ENCODE measurements around the gene PDS5A. TPM values are rescaled to one million over a fixed set of nuclear protein-coding genes. Genes with fewer than 3 reads are reported as not detected.
A peak's percentile ranks its signal among the peaks of the same experiment; 100 is the strongest.

PDS5A gene
- total RNA-seq, 1 experiment from 2014 or later = 78.8 TPM

- POLR2A ChIA-PET = no interaction called here
- BruUV-seq (replicated peaks) = no TSS peak
- no peaks in the 10 kb centered on the region for H3K27me3 Mint-ChIP-seq (ENCODE audit: insufficient read depth, unreplicated experiment)
- H3K36me3 ChIP-seq (ENCODE audit: control insufficient read depth, insufficient read depth, low read length) = no peaks in the 10 kb centered on the region; the same call in 1 of the 2 replicates
- CTCF ChIA-PET = no interaction called here
- no peak for DNase-seq
- H3K27ac Mint-ChIP-seq (ENCODE audit: unreplicated experiment) = no peak overlapping the region
- H3K9me3 Mint-ChIP-seq (ENCODE audit: unreplicated experiment) = peaks cover 3% of the 10 kb centered on the region
- no peak for TF ChIP-seq CTCF (IDR thresholded peaks at IDR 0.05; ENCODE audit: insufficient read depth in 1 of 2, low read depth in 1 of 2, low read length in 1 of 2, severe bottlenecking in 1 of 2, unreplicated experiment in 1 of 2)
- H3K27me3 ChIP-seq (replicated peaks; ENCODE audit: control insufficient read depth, insufficient read depth, low read length) = no peaks in the 10 kb centered on the region
- H3K4me1 ChIP-seq = no peaks in the 10 kb centered on the region
- peaks cover 5% of the 10 kb centered on the region; the same call in 1 of the 2 replicates for H3K9me3 ChIP-seq
- peaks cover 49% of the 10 kb centered on the region for H3K36me3 Mint-ChIP-seq (ENCODE audit: insufficient read depth, unreplicated experiment)
- intact Hi-C loops (cut with micrococcal nuclease; ENCODE audit: unreplicated experiment) = no loop called here
- H3K4me1 Mint-ChIP-seq (ENCODE audit: low read depth, unreplicated experiment) = no peaks in the 10 kb centered on the region
- no peak overlapping the region for H3K4me3 Mint-ChIP-seq (ENCODE audit: unreplicated experiment)
- no peak overlapping the region for H3K4me3 ChIP-seq (ENCODE audit: low read depth, low read length)
These were observed 116.9 kb downstream of the PDS5A start for GRCh38 chr4:39860804-39861203.

- H3K27me3 ChIP-seq (replicated peaks; ENCODE audit: control insufficient read depth, insufficient read depth, low read length) = no peaks in the 10 kb centered on the region
- Mint-ChIP-seq H3K36me3 (ENCODE audit: insufficient read depth, unreplicated experiment) (peaks cover 76% of the 10 kb centered on the region), H3K4me1 (ENCODE audit: low read depth, unreplicated experiment) (peaks cover 12% of the 10 kb centered on the region), H3K27me3 (ENCODE audit: insufficient read depth, unreplicated experiment) (no peaks in the 10 kb centered on the region), H3K9me3 (ENCODE audit: unreplicated experiment) (peaks cover 20% of the 10 kb centered on the region), H3K27ac (ENCODE audit: unreplicated experiment) (peak overlapping the region; percentile 56), H3K4me3 (ENCODE audit: unreplicated experiment) (no peak overlapping the region)
- no peaks in the 10 kb centered on the region for H3K4me1 ChIP-seq
- no peak overlapping the region for H3K4me3 ChIP-seq (ENCODE audit: low read depth, low read length)
- no TSS peak for BruUV-seq (replicated peaks)
- ChIA-PET CTCF (no interaction called here), POLR2A (no interaction called here)
- no peaks in the 10 kb centered on the region for H3K36me3 ChIP-seq (ENCODE audit: control insufficient read depth, insufficient read depth, low read length)
- TF ChIP-seq CTCF (IDR thresholded peaks at IDR 0.05; ENCODE audit: insufficient read depth in 1 of 2, low read depth in 1 of 2, low read length in 1 of 2, severe bottlenecking in 1 of 2, unreplicated experiment in 1 of 2) = no peak
- peaks cover 5% of the 10 kb centered on the region; the same call in 1 of the 2 replicates for H3K9me3 ChIP-seq
- no peak for DNase-seq
- intact Hi-C loops (cut with micrococcal nuclease; ENCODE audit: unreplicated experiment) = no loop called here
These were observed 121.7 kb downstream of the PDS5A start for GRCh38 chr4:39855909-39856512.

GRCh38 chr4:39852636-39853035 is 125.1 kb downstream of the PDS5A start:
- no peak overlapping the region for H3K27ac Mint-ChIP-seq (ENCODE audit: unreplicated experiment)
- ChIA-PET CTCF (no interaction called here), POLR2A (no interaction called here)
- H3K4me3 ChIP-seq (ENCODE audit: low read depth, low read length) = no peak overlapping the region
- peaks cover 3% of the 10 kb centered on the region; the same call in 1 of the 2 replicates for H3K4me1 ChIP-seq
- H3K4me1 Mint-ChIP-seq (ENCODE audit: low read depth, unreplicated experiment) = peaks cover 12% of the 10 kb centered on the region
- no peaks in the 10 kb centered on the region for H3K27me3 ChIP-seq (replicated peaks; ENCODE audit: control insufficient read depth, insufficient read depth, low read length)
- no peak for DNase-seq
- H3K36me3 Mint-ChIP-seq (ENCODE audit: insufficient read depth, unreplicated experiment) = peaks cover 63% of the 10 kb centered on the region
- peaks cover 1% of the 10 kb centered on the region; the same call in 1 of the 2 replicates for H3K9me3 ChIP-seq
- H3K27me3 Mint-ChIP-seq (ENCODE audit: insufficient read depth, unreplicated experiment) = no peaks in the 10 kb centered on the region
- intact Hi-C loops (cut with micrococcal nuclease; ENCODE audit: unreplicated experiment) = no loop called here
- BruUV-seq (replicated peaks) = no TSS peak
- no peak for TF ChIP-seq CTCF (IDR thresholded peaks at IDR 0.05; ENCODE audit: insufficient read depth in 1 of 2, low read depth in 1 of 2, low read length in 1 of 2, severe bottlenecking in 1 of 2, unreplicated experiment in 1 of 2)
- 0 out of 2 replicates have a peak, but pooled peaks cover 2% of the 10 kb centered on the region for H3K36me3 ChIP-seq (ENCODE audit: control insufficient read depth, insufficient read depth, low read length)
- peaks cover 20% of the 10 kb centered on the region for H3K9me3 Mint-ChIP-seq (ENCODE audit: unreplicated experiment)
- no peak overlapping the region for H3K4me3 Mint-ChIP-seq (ENCODE audit: unreplicated experiment)
